ENCODE measurements around the gene OLFML3. TPM values are rescaled to one million over a fixed set of nuclear protein-coding genes. Genes with fewer than 3 reads are reported as not detected.
"Not testable (repeated sequence)": the region's sequence is repeated elsewhere in the genome, so short reads cannot be mapped to it uniquely, and the experiment has no call there.

Gene OLFML3
- total RNA-seq, 1 donor from 2014 or later: 13.4 TPM

GRCh38 chr1:114003431-114003830 is 24.2 kb downstream of the OLFML3 start:
- peaks cover 2% of the 10 kb centered on the region for H3K36me3 Mint-ChIP-seq
- H3K9me3 Mint-ChIP-seq: peaks cover 12% of the 10 kb centered on the region
- H3K4me1 Mint-ChIP-seq: peaks cover 31% of the 10 kb centered on the region
- no peaks in the 10 kb centered on the region for H3K36me3 ChIP-seq
- H3K27ac ChIP-seq: no peak overlapping the region
- no peaks in the 10 kb centered on the region for H4K20me1 ChIP-seq (ENCODE audit: low read depth)
- peaks cover 23% of the 10 kb centered on the region for H3K4me1 ChIP-seq
- H3K27ac Mint-ChIP-seq: no peak overlapping the region
- H3K27me3 Mint-ChIP-seq (ENCODE audit: insufficient read depth, low read depth): peaks cover 2% of the 10 kb centered on the region
- no peak overlapping the region for H3K4me3 ChIP-seq
- H3K9me3 ChIP-seq (ENCODE audit: low read depth): no peaks in the 10 kb centered on the region
- peaks cover 17% of the 10 kb centered on the region for H3F3A ChIP-seq (ENCODE audit: low read depth)
- no peaks in the 10 kb centered on the region for H3K79me2 ChIP-seq (ENCODE audit: low read depth)
- no peak for DNase-seq (ENCODE audit: low spot score)
- H3K27me3 ChIP-seq: no peaks in the 10 kb centered on the region
- TF ChIP-seq CTCF (IDR thresholded peaks at IDR 0.05) (no peak), EZH2phosphoT487 (IDR thresholded peaks at IDR 0.05) (no peak), EZH2 (IDR thresholded peaks at IDR 0.05) (no peak)
- peak overlapping the region; percentile 24 for H3K4me3 Mint-ChIP-seq
- no peak overlapping the region for H2AFZ ChIP-seq (replicated peaks)
- no peak overlapping the region for H3K9ac ChIP-seq
- H3K4me2 ChIP-seq: no peak overlapping the region

- H3K36me3 Mint-ChIP-seq; H3K27me3 ChIP-seq; H3K4me3 ChIP-seq; H3K36me3 ChIP-seq; H3K27ac ChIP-seq; H4K20me1 ChIP-seq (ENCODE audit: low read depth); H3K27ac Mint-ChIP-seq; H2AFZ ChIP-seq (replicated peaks); H3K79me2 ChIP-seq (ENCODE audit: low read depth); H3K27me3 Mint-ChIP-seq (ENCODE audit: insufficient read depth, low read depth); DNase-seq (ENCODE audit: low spot score); H3K9ac ChIP-seq; H3K9me3 ChIP-seq (ENCODE audit: low read depth); H3K4me3 Mint-ChIP-seq; H3K4me2 ChIP-seq: not testable (repeated sequence)
- Histone ChIP-seq H3F3A (ENCODE audit: low read depth) (peaks cover 18% of the 10 kb centered on the region), H3K4me1 (peaks cover 22% of the 10 kb centered on the region)
- H3K9me3 Mint-ChIP-seq: peaks cover 12% of the 10 kb centered on the region
- H3K4me1 Mint-ChIP-seq: peaks cover 29% of the 10 kb centered on the region
Measured at GRCh38 chr1:114006825-114007224, 27.6 kb downstream of the OLFML3 start.

GRCh38 chr1:114008480-114008941 is 29.2 kb downstream of the OLFML3 start:
- H3K9me3 ChIP-seq (ENCODE audit: low read depth): no peaks in the 10 kb centered on the region
- H3K36me3 ChIP-seq: no peaks in the 10 kb centered on the region
- H3K4me1 Mint-ChIP-seq: peaks cover 19% of the 10 kb centered on the region
- H3K4me2 ChIP-seq: no peak overlapping the region
- no peak overlapping the region for H3K27ac ChIP-seq
- H3K9ac ChIP-seq: no peak overlapping the region
- no peak overlapping the region for H3K4me3 ChIP-seq
- peaks cover 7% of the 10 kb centered on the region for H3K4me1 ChIP-seq
- no peak for TF ChIP-seq EZH2phosphoT487 (IDR thresholded peaks at IDR 0.05)
- no peak for TF ChIP-seq CTCF (IDR thresholded peaks at IDR 0.05)
- no peak for TF ChIP-seq EZH2 (IDR thresholded peaks at IDR 0.05)
- no peaks in the 10 kb centered on the region for H3K27me3 ChIP-seq
- H3K4me3 Mint-ChIP-seq: no peak overlapping the region
- no peaks in the 10 kb centered on the region for H4K20me1 ChIP-seq (ENCODE audit: low read depth)
- H3K79me2 ChIP-seq (ENCODE audit: low read depth): no peaks in the 10 kb centered on the region
- H2AFZ ChIP-seq (replicated peaks): peak overlapping the region; percentile 28
- peaks cover 2% of the 10 kb centered on the region for H3K27me3 Mint-ChIP-seq (ENCODE audit: insufficient read depth, low read depth)
- no peak overlapping the region for H3K27ac Mint-ChIP-seq
- H3K36me3 Mint-ChIP-seq: peaks cover 2% of the 10 kb centered on the region
- peaks cover 5% of the 10 kb centered on the region for H3F3A ChIP-seq (ENCODE audit: low read depth)
- no peak for DNase-seq (ENCODE audit: low spot score)
- peaks cover 12% of the 10 kb centered on the region for H3K9me3 Mint-ChIP-seq

- H3K4me3 ChIP-seq: no peak overlapping the region
- no peaks in the 10 kb centered on the region for H3K27me3 ChIP-seq
- H3K27ac ChIP-seq: no peak overlapping the region
- no peaks in the 10 kb centered on the region for H3K9me3 ChIP-seq (ENCODE audit: low read depth)
- Mint-ChIP-seq H3K27me3 (ENCODE audit: insufficient read depth, low read depth) (peaks cover 2% of the 10 kb centered on the region), H3K27ac (no peak overlapping the region), H3K36me3 (peaks cover 2% of the 10 kb centered on the region), H3K9me3 (peaks cover 12% of the 10 kb centered on the region), H3K4me3 (no peak overlapping the region), H3K4me1 (peaks cover 14% of the 10 kb centered on the region)
- TF ChIP-seq CTCF (IDR thresholded peaks at IDR 0.05) (no peak), EZH2 (IDR thresholded peaks at IDR 0.05) (no peak), EZH2phosphoT487 (IDR thresholded peaks at IDR 0.05) (no peak)
- H3F3A ChIP-seq (ENCODE audit: low read depth): peaks cover 5% of the 10 kb centered on the region
- peaks cover 5% of the 10 kb centered on the region for H3K4me1 ChIP-seq
- no peak for DNase-seq (ENCODE audit: low spot score)
- no peaks in the 10 kb centered on the region for H3K79me2 ChIP-seq (ENCODE audit: low read depth)
- no peak overlapping the region for H3K9ac ChIP-seq
- H3K4me2 ChIP-seq: no peak overlapping the region
- no peaks in the 10 kb centered on the region for H4K20me1 ChIP-seq (ENCODE audit: low read depth)
- H3K36me3 ChIP-seq: no peaks in the 10 kb centered on the region
- no peak overlapping the region for H2AFZ ChIP-seq (replicated peaks)
Measured at GRCh38 chr1:114008993-114009392, 29.7 kb downstream of the OLFML3 start.

Data from neural progenitor cell (in vitro differentiated cells).